ENCODE measurements around the gene MOB1A.
A peak's percentile ranks its signal among the peaks of the same experiment; 100 is the strongest.
"Not testable (repeated sequence)": the region's sequence is repeated elsewhere in the genome, so short reads cannot be mapped to it uniquely, and the experiment has no call there.

MOB1A gene

DNA sequence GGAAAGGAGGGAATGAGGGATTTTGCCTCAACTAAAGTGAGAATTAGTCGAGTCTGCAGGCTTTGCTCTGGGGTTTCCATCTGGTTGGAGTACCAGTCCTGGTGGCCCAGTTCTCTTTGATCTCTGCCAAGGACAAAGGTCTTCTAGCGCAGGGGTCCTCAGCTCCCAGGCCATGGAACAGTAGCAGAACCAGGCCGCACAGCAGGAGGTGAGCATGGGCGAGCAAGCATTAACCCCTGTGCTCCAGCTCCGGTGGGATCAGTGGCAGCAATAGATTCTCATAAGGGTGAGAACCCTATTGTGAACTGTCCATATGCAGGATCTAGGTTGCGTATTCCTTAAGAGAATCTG, 43.6 kb upstream of the MOB1A start:
- DNase-seq (ENCODE audit: low read depth) = peak; percentile 18
- peak; percentile 15 for TF ChIP-seq POLR2A (IDR thresholded peaks at IDR 0.05; ENCODE audit: extremely low read depth, insufficient read length)
- TF ChIP-seq MAX (IDR thresholded peaks at IDR 0.05; ENCODE audit: low read depth, low read length) = no peak
- TF ChIP-seq CTCF (IDR thresholded peaks at IDR 0.05; ENCODE audit: low read depth, low read length) = no peak
- no peak for TF ChIP-seq MYC (IDR thresholded peaks at IDR 0.05; ENCODE audit: low read depth, low read length)
- no peak overlapping the region for H3K4me3 ChIP-seq (ENCODE audit: low read depth, low read length)

GRCh38 chr2:74221604-74222299, 43.1 kb upstream of the MOB1A start:
- H3K4me3 ChIP-seq (ENCODE audit: low read depth, low read length) = no peak overlapping the region
- TF ChIP-seq POLR2A (IDR thresholded peaks at IDR 0.05; ENCODE audit: extremely low read depth, insufficient read length) (no peak), CTCF (IDR thresholded peaks at IDR 0.05; ENCODE audit: low read depth, low read length) (no peak), MAX (IDR thresholded peaks at IDR 0.05; ENCODE audit: low read depth, low read length) (no peak), MYC (IDR thresholded peaks at IDR 0.05; ENCODE audit: low read depth, low read length) (no peak)
- DNase-seq (ENCODE audit: low read depth) = no peak

DNA sequence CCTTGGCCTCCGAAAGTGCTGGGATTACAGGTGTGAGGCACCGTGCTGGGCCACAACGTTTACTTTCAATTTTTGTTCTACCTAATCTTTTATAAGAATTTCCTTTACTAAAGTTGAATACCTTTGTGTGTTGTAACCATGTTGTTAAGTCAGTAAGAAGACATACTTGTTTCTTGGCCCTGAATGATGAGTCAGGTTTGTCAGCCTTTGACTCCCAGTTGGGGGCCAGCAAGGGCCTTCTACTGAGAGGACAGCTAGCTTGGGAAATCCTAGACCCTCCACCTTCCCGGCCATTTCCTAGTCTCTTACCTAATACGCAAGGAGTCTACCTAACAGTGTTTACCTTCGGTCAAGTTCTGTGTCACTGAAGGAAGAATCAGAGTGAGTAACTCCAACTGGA, 42.4 kb upstream of the MOB1A start:
- TF ChIP-seq MAX (IDR thresholded peaks at IDR 0.05; ENCODE audit: low read depth, low read length) = no peak
- no peak for TF ChIP-seq CTCF (IDR thresholded peaks at IDR 0.05; ENCODE audit: low read depth, low read length)
- no peak for TF ChIP-seq MYC (IDR thresholded peaks at IDR 0.05; ENCODE audit: low read depth, low read length)
- TF ChIP-seq POLR2A (IDR thresholded peaks at IDR 0.05; ENCODE audit: extremely low read depth, insufficient read length) = no peak
- DNase-seq (ENCODE audit: low read depth) = no peak

DNA sequence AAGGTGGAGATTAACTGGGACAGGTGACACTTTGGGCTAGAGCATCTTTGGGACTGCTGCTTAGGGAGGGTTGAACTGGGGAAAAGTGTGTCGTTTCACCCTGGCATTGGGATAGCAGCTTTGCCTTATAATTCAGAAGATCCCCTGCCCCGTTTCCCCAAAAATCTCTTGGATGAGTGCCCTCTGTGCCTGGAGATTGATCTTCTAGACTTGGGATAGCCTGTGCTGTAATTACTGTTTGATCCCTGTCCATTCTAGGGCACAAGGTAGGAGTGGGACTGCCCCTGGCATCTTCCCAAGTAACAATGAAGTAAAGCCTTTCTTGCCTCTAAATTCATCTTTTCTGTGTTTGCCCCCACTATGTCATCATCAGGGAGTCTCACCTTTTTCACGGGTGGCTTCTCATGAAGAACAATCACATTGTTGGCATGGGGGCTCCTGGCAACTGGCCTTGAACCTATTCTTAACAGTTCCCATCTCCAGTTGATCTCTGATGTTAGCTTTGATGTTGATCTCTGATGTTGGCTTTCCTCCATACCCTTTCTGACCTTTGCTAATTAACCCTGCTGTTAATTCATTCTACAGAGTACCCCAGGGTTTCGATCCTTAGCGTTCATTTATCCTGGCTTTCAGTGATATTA, 41.3 kb upstream of the MOB1A start:
- no peak overlapping the region for H3K4me3 ChIP-seq (ENCODE audit: low read depth, low read length)
- no peak for DNase-seq (ENCODE audit: low read depth)
- TF ChIP-seq CTCF (IDR thresholded peaks at IDR 0.05; ENCODE audit: low read depth, low read length) = no peak
- TF ChIP-seq POLR2A (IDR thresholded peaks at IDR 0.05; ENCODE audit: extremely low read depth, insufficient read length) = no peak
- no peak for TF ChIP-seq MAX (IDR thresholded peaks at IDR 0.05; ENCODE audit: low read depth, low read length)
- TF ChIP-seq MYC (IDR thresholded peaks at IDR 0.05; ENCODE audit: low read depth, low read length) = no peak

More for the DNA sequence above, 42.4 kb upstream of the MOB1A start:
- H3K4me3 ChIP-seq (ENCODE audit: low read depth, low read length) = no peak overlapping the region

GRCh38 chr2:74216642-74217041, 38.0 kb upstream of the MOB1A start:
- DNase-seq (ENCODE audit: low read depth) = no peak
- TF ChIP-seq MAX (IDR thresholded peaks at IDR 0.05; ENCODE audit: low read depth, low read length) (no peak), MYC (IDR thresholded peaks at IDR 0.05; ENCODE audit: low read depth, low read length) (no peak), CTCF (IDR thresholded peaks at IDR 0.05; ENCODE audit: low read depth, low read length) (no peak), POLR2A (IDR thresholded peaks at IDR 0.05; ENCODE audit: extremely low read depth, insufficient read length) (no peak)
- H3K4me3 ChIP-seq (ENCODE audit: low read depth, low read length) = no peak overlapping the region

DNA sequence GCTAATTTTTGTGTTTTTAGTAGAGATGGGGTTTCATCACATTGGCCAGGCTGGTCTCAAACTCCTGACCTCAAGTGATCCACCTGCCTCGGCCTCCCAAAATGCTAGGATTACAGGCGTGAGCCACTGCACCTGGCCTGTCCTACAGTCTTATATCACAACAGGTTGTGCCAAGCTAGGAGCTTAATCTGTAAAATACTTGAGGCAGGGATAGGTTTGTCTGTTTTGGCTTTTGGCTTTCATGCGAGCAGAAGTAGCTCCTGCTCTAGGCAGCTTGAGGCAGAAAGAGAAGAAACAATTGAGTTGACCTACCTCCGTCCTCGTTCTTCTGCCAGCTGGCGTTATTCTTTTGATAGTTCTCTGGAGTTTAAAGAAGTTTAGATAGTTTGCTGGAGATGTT, 37.1 kb upstream of the MOB1A start:
- not testable (repeated sequence) for DNase-seq (ENCODE audit: low read depth); H3K4me3 ChIP-seq (ENCODE audit: low read depth, low read length)
